Retina (tissue), 1 donor: ENCODE results near the gene KCNK6.
"Not testable (repeated sequence)": the region's sequence is repeated elsewhere in the genome, so short reads cannot be mapped to it uniquely, and the experiment has no call there.

Experiments
- DNase-seq: peaks from one replicate; pipeline ENCODE4 v3.0.0-alpha.2; 2016

KCNK6 gene

GRCh38 chr19:38362946-38363688 is 43.5 kb downstream of the KCNK6 start:
- DNase-seq: not testable (repeated sequence)

DNA sequence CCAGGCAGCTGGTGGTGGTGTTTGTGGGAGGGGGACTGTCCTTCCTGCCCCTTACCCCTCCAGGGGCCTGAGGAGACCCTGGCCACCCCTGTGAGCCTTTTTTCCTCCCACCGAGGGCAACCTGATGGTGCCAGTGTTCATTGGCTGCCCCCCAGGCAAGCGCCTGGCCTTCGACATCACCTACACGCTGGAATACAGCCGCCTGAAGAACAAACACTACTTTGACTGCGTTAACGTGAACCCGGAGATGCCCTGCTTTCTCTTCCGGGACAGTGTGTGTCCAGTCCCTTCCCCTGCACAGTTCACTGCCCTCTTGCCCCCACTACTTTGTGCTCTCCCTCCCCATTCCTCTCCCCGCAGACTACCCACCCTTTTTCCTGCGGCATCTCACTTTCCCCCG is 47.4 kb downstream of the KCNK6 start:
- DNase-seq: no peak

GRCh38 chr19:38369584-38369983 is 49.9 kb downstream of the KCNK6 start:
- DNase-seq: no peak

GRCh38 chr19:38370299-38370698 is 50.7 kb downstream of the KCNK6 start:
- no peak for DNase-seq

DNA sequence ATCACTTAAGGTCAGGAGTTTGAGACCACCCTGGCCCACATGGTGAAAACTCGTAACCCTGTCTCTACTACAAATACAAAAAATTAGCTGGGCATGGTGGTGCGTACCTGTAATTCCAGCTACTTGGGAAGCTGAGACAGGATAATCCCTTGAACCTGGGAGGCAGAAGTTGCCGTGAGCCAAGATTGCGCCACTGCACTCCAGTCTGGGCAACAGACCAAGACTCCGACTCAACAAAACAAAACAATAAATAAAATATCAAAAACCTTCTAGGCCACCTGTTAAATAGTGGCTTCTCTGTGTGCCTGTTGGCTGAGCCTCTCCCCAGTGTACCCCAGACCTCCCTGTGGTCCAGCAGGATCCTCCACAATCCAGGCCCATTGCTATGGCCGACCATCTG is 51.4 kb downstream of the KCNK6 start:
- no peak for DNase-seq

DNA sequence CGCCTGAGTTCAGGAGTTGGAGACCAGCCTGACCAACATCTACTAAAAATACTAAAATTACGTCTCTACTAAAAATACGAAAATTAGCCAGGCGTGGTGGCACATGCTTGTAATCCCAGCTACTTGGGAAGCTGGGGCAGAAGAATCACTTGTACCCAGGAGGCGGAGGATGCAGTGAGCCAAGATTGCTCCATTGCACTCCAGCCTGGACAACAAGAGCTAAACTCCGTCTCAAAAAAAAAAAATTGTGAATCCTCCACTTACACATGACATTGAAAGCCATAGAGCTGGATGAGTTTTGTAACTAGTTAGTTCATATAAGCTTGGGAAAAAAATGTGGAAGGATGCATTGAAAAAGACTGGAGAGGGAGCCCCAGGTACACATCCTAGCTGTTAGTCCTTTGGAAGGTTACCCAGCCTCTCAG is 54.3 kb downstream of the KCNK6 start:
- DNase-seq: no peak

- peak; percentile 98 for DNase-seq
Observed at GRCh38 chr19:38374332-38375097, 54.9 kb downstream of the KCNK6 start, which contains the start of gene PSMD8. PSMD8 (plus strand) TSS chr19:38374571; CDS start chr19:38374602, 31 bp downstream.

DNA sequence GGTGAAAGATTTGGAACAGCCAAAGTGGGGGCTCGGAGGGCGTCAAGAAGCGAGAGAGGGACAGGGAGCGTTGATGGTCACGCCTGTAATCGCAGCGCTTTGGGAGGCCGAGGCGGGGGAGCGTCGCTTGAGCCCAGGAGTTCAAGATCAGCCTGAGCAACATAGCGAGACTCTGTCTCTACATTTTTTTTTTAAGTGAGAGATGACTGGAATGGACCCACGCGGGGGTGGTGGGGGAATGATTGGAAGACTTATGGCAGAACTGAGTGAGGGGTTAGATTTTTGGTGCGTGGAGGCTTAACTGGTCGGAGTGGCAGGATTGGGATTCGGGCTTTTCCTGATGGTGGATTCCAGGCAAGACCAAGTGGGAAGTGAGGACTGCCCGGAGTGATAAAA is 55.5 kb downstream of the KCNK6 start:
- DNase-seq: no peak

DNA sequence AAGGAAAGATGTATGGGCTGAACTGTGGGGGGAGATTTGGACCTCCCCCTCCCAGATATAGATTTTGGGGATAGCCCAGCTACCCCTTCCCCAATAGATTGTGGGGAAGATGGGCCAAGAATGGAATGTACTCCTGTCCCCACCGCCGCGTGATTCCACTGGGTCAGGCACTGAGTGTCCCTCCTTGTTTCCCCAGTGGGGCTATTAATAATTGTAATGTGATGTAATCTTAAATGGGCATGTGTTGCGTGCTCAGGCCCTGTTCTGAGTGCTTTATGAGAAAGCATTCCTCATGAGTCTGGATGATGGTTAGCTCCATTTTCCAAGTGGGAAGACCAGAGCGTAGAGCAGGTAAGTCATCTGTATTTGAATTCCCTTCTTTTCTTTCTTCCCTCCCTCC is 56.1 kb downstream of the KCNK6 start:
- no peak for DNase-seq

DNA sequence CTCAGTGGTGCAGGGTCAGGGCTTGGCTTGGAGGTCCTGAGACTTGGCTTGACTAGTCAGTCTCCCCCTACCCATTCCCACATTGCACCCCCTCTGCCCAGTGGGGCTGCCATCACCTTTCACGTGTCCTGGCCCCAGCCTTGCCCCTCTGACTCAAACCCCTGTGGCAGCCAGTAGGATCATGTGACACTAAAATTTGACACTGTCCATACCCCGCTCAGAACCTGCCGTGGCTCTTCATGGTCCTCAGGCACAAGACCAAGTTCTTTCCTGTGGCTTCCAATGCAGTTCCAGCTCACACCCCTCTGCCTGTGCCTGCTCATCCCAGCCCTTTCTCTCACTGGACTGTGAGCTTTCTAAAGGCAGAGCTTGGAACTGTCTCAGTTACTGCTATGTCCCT is 56.9 kb downstream of the KCNK6 start:
- DNase-seq: no peak

GRCh38 chr19:38377052-38377451 is 57.4 kb downstream of the KCNK6 start:
- no peak for DNase-seq

DNA sequence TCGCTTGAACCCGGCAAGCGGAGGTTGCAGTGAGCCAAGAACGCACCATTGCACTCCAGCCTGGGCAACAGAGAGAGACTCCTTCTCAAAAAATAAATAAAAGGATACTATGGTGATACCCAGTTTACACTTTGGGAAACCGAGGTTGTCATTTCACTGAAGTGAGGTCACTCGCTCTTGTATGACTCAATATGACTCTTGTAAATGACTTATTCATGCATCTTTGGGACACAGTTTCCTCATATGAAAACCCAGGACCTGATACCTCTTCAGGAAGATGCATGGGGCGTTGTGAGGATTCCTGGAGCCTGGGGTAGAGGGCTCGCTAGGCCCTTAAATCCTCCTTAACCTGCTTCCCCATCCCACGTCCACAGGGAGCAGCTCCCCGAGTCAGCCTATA is 59.2 kb downstream of the KCNK6 start:
- DNase-seq: no peak

DNA sequence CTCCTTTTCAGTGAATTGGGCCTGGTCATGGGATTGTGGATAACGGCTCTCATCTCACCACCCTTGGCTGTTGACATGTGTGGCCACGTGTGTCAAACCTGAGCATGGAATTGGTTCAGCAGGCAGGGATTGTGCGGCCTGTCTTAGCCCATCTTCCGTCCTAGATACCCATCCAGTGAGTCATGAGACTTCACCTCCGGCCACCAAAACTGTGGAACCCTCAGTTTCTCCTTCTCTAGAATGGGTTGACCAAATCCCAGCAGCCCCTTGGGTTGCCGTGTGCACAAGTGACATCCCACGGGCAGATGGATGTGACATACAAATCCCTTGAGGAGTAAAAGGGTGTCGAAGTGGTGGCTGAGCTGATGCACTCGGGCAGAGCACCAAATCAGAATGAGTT is 61.5 kb downstream of the KCNK6 start:
- no peak for DNase-seq
